SK-N-SH treated with all-trans-retinoic acid at 6 μM for 48 hours (cell line): ENCODE results near the gene MYO15B.

Experiments
- PATZ1 ChIP-seq: fragments of 250-450 bp; sonication (Bioruptor Pico); IDR thresholded peaks from 2 replicates; pipeline ENCODE4 v1.8.0; 2020; ENCODE audit warnings: mild to moderate bottlenecking, moderate library complexity, borderline replicate concordance
- ZFP30 ChIP-seq: fragments of 450-650 bp; formaldehyde crosslinking; IDR thresholded peaks from 2 replicates; pipeline ENCODE4 v1.5.0; 2022; ENCODE audit warnings: mild to moderate bottlenecking, moderate library complexity
- ZNF8 ChIP-seq: fragments of 450-650 bp; formaldehyde crosslinking; IDR thresholded peaks from 2 replicates; pipeline ENCODE4 v1.5.0; 2020; ENCODE audit warnings: mild to moderate bottlenecking, moderate library complexity
- TF ChIP-seq, protein P1 (sequence below): fragments of 250-450 bp; sonication (Bioruptor Pico); IDR thresholded peaks from 2 replicates; pipeline ENCODE4 v1.5.0; 2020; ENCODE audit warnings: mild to moderate bottlenecking, moderate library complexity
- TF ChIP-seq, protein P2 (sequence below): fragments of 250-450 bp; sonication (Bioruptor Pico); IDR thresholded peaks from 2 replicates; pipeline ENCODE4 v1.5.1; 2020; ENCODE audit warnings: low read depth, mild to moderate bottlenecking, moderate library complexity

- TF ChIP-seq ZFP30, result no peak
- TF ChIP-seq, protein P1, sequence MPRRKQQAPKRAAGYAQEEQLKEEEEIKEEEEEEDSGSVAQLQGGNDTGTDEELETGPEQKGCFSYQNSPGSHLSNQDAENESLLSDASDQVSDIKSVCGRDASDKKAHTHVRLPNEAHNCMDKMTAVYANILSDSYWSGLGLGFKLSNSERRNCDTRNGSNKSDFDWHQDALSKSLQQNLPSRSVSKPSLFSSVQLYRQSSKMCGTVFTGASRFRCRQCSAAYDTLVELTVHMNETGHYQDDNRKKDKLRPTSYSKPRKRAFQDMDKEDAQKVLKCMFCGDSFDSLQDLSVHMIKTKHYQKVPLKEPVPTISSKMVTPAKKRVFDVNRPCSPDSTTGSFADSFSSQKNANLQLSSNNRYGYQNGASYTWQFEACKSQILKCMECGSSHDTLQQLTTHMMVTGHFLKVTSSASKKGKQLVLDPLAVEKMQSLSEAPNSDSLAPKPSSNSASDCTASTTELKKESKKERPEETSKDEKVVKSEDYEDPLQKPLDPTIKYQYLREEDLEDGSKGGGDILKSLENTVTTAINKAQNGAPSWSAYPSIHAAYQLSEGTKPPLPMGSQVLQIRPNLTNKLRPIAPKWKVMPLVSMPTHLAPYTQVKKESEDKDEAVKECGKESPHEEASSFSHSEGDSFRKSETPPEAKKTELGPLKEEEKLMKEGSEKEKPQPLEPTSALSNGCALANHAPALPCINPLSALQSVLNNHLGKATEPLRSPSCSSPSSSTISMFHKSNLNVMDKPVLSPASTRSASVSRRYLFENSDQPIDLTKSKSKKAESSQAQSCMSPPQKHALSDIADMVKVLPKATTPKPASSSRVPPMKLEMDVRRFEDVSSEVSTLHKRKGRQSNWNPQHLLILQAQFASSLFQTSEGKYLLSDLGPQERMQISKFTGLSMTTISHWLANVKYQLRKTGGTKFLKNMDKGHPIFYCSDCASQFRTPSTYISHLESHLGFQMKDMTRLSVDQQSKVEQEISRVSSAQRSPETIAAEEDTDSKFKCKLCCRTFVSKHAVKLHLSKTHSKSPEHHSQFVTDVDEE (CRISPR knock-in tag), result no peak
- TF ChIP-seq, protein P2, sequence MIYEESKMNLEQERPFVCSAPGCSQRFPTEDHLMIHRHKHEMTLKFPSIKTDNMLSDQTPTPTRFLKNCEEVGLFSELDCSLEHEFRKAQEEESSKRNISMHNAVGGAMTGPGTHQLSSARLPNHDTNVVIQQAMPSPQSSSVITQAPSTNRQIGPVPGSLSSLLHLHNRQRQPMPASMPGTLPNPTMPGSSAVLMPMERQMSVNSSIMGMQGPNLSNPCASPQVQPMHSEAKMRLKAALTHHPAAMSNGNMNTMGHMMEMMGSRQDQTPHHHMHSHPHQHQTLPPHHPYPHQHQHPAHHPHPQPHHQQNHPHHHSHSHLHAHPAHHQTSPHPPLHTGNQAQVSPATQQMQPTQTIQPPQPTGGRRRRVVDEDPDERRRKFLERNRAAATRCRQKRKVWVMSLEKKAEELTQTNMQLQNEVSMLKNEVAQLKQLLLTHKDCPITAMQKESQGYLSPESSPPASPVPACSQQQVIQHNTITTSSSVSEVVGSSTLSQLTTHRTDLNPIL (CRISPR knock-in tag), result no peak
- TF ChIP-seq PATZ1 (CRISPR knock-in tag), result no peak
- TF ChIP-seq ZNF8, result no peak
Measured at GRCh38 chr17:75555679-75556153, 31.9 kb upstream of the MYO15B start.
